Endothelial cell of umbilical vein (primary cell): ENCODE data around the gene USF3. TPM values are rescaled to one million over a fixed set of nuclear protein-coding genes. Genes with fewer than 3 reads are reported as not detected.

Experiments
- BruUV-seq: library from RNA; stranded (reverse); fragments of 400-500 nt; replicated peaks from 2 replicates; lab custom pipeline; 2021; lab: Mats Ljungman, UMichigan
- CTCF ChIA-PET: fragments of 300-600, 350-600 bp; sonication (Branson Sonifier 250); formaldehyde crosslinking; loops from one replicate; lab custom pipeline; 2021; ENCODE audit warnings: antibody characterized with exemption, inconsistent platforms; lab: Charles Lee
- POLR2A ChIA-PET: fragments of 300-600, 350-600 bp; sonication (Branson Sonifier 250); formaldehyde crosslinking; loops from one replicate; lab custom pipeline; 2021; ENCODE audit warnings: antibody characterized with exemption, inconsistent platforms; lab: Charles Lee
- DNase-seq: peaks from one replicate; pipeline ENCODE4 v3.0.0-alpha.2; 2011; ENCODE audit warnings: low read depth, low spot score
- FAIRE-seq: peaks from 2 replicates; lab custom pipeline; 2011; peaks lifted over from hg19 to GRCh38; lab: Jason Lieb, UNC
- H2AFZ ChIP-seq: 2 replicates; pipeline ENCODE4 v1.6.0; 2012; ENCODE audit warnings: low read depth, low read length, control low read depth, inconsistent platforms
- H3K27ac ChIP-seq: 2 replicates; pipeline ENCODE4 v1.5.1; 2011; ENCODE audit warnings: low read depth, mild to moderate bottlenecking, control low read depth, low read length, moderate library complexity; ENCODE audit not compliant: insufficient read depth
- H3K27me3 ChIP-seq, 2 experiments: 2 replicates each; pipeline versions ENCODE4 v1.6.0 to v1.6.1; 2011; ENCODE audit warnings: low read length in 2 of 2, mixed read lengths in 1 of 2; ENCODE audit not compliant: control insufficient read depth in 2 of 2, insufficient read depth in 2 of 2
- H3K36me3 ChIP-seq, 2 experiments: 2 replicates in 1 of 2; 3 replicates in 1 of 2; pipeline ENCODE4 v1.5.1; 2011; ENCODE audit warnings: low read length in 2 of 2, mild to moderate bottlenecking in 1 of 2, moderate library complexity in 1 of 2; ENCODE audit not compliant: control insufficient read depth in 2 of 2, insufficient read depth in 2 of 2; ENCODE audit errors: extremely low read depth in 1 of 2
- H3K4me1 ChIP-seq: 3 replicates; pipeline ENCODE4 v1.5.1; 2011; ENCODE audit warnings: mild to moderate bottlenecking, low read length; ENCODE audit not compliant: control insufficient read depth, insufficient read depth; ENCODE audit errors: extremely low read depth
- H3K4me2 ChIP-seq: 2 replicates; pipeline ENCODE4 v1.6.1; 2011; ENCODE audit warnings: low read length, control low read depth, mixed read lengths; ENCODE audit not compliant: insufficient read depth
- H3K4me3 ChIP-seq, 3 experiments: fragments of 200-600 bp in 1 of 3; sonication (generic), shearing (Covaris generic) in 1 of 3; replicated peaks in 1 of 3; 2 replicates each; pipeline ENCODE4 v1.5.1; 2011 to 2016; ENCODE audit warnings: control low read depth in 3 of 3, low read length in 3 of 3, mild to moderate bottlenecking in 2 of 3, inconsistent platforms in 1 of 3, low read depth in 1 of 3, moderate library complexity in 1 of 3; ENCODE audit not compliant: insufficient read depth in 1 of 3
- H3K79me2 ChIP-seq: 2 replicates; pipeline ENCODE4 v1.6.0; 2012; ENCODE audit warnings: low read length, inconsistent platforms; ENCODE audit not compliant: control insufficient read depth, insufficient read depth
- H3K9ac ChIP-seq: replicated peaks from 2 replicates; pipeline ENCODE3; 2011; ENCODE audit warnings: low read length, control low read depth; ENCODE audit not compliant: insufficient read depth; ENCODE audit errors: extremely low read depth
- H3K9me1 ChIP-seq: replicated peaks from 3 replicates; pipeline ENCODE4 v1.6.0; 2011; ENCODE audit warnings: mild to moderate bottlenecking, low read length; ENCODE audit not compliant: control insufficient read depth, insufficient read depth; ENCODE audit errors: extremely low read depth
- H3K9me3 ChIP-seq: replicated peaks from 2 replicates; pipeline ENCODE4 v1.5.1; 2012; ENCODE audit warnings: low read length, inconsistent platforms; ENCODE audit not compliant: control insufficient read depth, insufficient read depth
- H4K20me1 ChIP-seq: replicated peaks from 2 replicates; pipeline ENCODE3; 2011; ENCODE audit warnings: mild to moderate bottlenecking, low read length; ENCODE audit not compliant: control insufficient read depth, insufficient read depth; ENCODE audit errors: extremely low read depth
- CTCF ChIP-seq, 2 donors: IDR thresholded peaks; 1 replicate in 1 of 2; 2 replicates in 1 of 2; pipeline ENCODE4 v1.5.1; 2011; ENCODE audit warnings: low read length in 2 of 2, mild to moderate bottlenecking in 2 of 2, moderate library complexity in 2 of 2, control low read depth in 1 of 2, inconsistent platforms in 1 of 2, low read depth in 1 of 2; ENCODE audit not compliant: insufficient read depth in 1 of 2; ENCODE audit errors: extremely low read depth in 1 of 2
- GATA2 ChIP-seq: IDR thresholded peaks from 2 replicates; pipeline ENCODE4 v1.7.0; 2011; ENCODE audit warnings: low read depth, mild to moderate bottlenecking, moderate library complexity, mixed read lengths, low read length; ENCODE audit not compliant: insufficient read length, insufficient read depth
- MAX ChIP-seq: IDR thresholded peaks from 2 replicates; pipeline ENCODE4 v1.6.1; 2011; ENCODE audit not compliant: insufficient read depth, insufficient read length
- MYC ChIP-seq: IDR thresholded peaks from one replicate; pipeline ENCODE4 v1.6.1; 2011; ENCODE audit warnings: mild to moderate bottlenecking, low read depth, low read length
- POLR2A ChIP-seq: IDR thresholded peaks from 2 replicates; pipeline ENCODE4 v1.6.1; 2012; ENCODE audit warnings: low read depth, mild to moderate bottlenecking, control low read depth, low read length
- POLR2AphosphoS5 ChIP-seq: IDR thresholded peaks from 2 replicates; pipeline ENCODE4 v1.6.1; 2012; ENCODE audit warnings: low read depth, mild to moderate bottlenecking, control low read depth, low read length, moderate library complexity; ENCODE audit not compliant: insufficient read depth
- dilution Hi-C: fragments of 300-500 bp; cut with MboI; formaldehyde crosslinking; loops from one replicate; pipeline ENCODE4 v1.15.0; 2019; ENCODE audit warnings: low sequenced_read_pairs; ENCODE audit not compliant: extremely low pct_ligation_motif_present
- intact Hi-C: fragments of 100-400 bp; cut with micrococcal nuclease; formaldehyde crosslinking; loops from one replicate; pipeline ENCODE4 v1.10.0; 2022
- polyA plus RNA-seq, 4 experiments: library from polyadenylated mRNA; depleted of rRNA in 3 of 4; stranded (reverse) in 3 of 4; unstranded in 1 of 4; fragments of >200 nt; gene quantifications; 2 replicates each; pipeline versions ENCODE4 v1.2.1 to v1.2.3, GENCODE V29; 2011 to 2012; ENCODE audit warnings: missing spikeins in 1 of 4
- total RNA-seq: library from RNA; stranded (reverse); gene quantifications from 2 replicates; pipeline ENCODE4 v1.2.3, GENCODE V29; 2021

The USF3 gene
- total and polyA plus RNA-seq, 2 donors (not counting 3 experiments of a cell fraction or from before 2014, with no cell fraction given), result 7.0 to 10.5 TPM

GRCh38 chr3:113719758-113720157, 23.3 kb upstream of the USF3 start:
- ChIA-PET CTCF (interaction anchor here (1.2 kb wide), 1 partner anchor 17 kb away, joined by 6 read pairs; no protein-coding TSS in a partner anchor), POLR2A (no interaction called here)
- Histone ChIP-seq H3K79me2 (peaks cover 14% of the 10 kb centered on the region), H3K36me3 (peaks cover 3 to 25% of the 10 kb centered on the region in 2 experiments), H3K27ac (no peak overlapping the region), H3K4me2 (no peak overlapping the region), H3K9ac (no peak overlapping the region), H4K20me1 (peaks cover 2% of the 10 kb centered on the region), H2AFZ (no peak overlapping the region), H3K9me1 (no peaks in the 10 kb centered on the region), H3K9me3 (no peaks in the 10 kb centered on the region), H3K4me3 (no peak overlapping the region), H3K4me1 (no peaks in the 10 kb centered on the region), H3K27me3 (no peaks in the 10 kb centered on the region)
- dilution Hi-C loops (no loop called here), intact Hi-C loops (no loop called here)
- TF ChIP-seq MAX, result no peak
- TF ChIP-seq CTCF (IDR thresholded peaks at IDR 0.05; ENCODE audit: extremely low read depth in 1 of 2, insufficient read depth in 1 of 2, low read depth in 1 of 2, low read length in 2 of 2), result no peak
- no peak for TF ChIP-seq GATA2
- TF ChIP-seq MYC, result no peak
- TF ChIP-seq POLR2A, result no peak
- no peak for TF ChIP-seq POLR2AphosphoS5
- DNase-seq (no peak), FAIRE-seq (no peak)
- BruUV-seq, result no TSS peak

- ChIA-PET CTCF (no interaction called here), POLR2A (no interaction called here)
- no peak overlapping the region for H3K27ac ChIP-seq
- H3K79me2 ChIP-seq, result peaks cover 10% of the 10 kb centered on the region
- H3K9me3 ChIP-seq, result no peaks in the 10 kb centered on the region
- H4K20me1 ChIP-seq, result peaks cover 2% of the 10 kb centered on the region
- H3K4me3 ChIP-seq, result no peak overlapping the region
- no peak for FAIRE-seq
- no peak overlapping the region for H2AFZ ChIP-seq
- peaks cover 3 to 25% of the 10 kb centered on the region in 2 experiments for H3K36me3 ChIP-seq
- H3K27me3 ChIP-seq, result no peaks in the 10 kb centered on the region
- no peak overlapping the region for H3K9ac ChIP-seq
- BruUV-seq, result TSS peak; percentile 8
- dilution Hi-C loops (no loop called here), intact Hi-C loops (no loop called here)
- no peak overlapping the region for H3K4me2 ChIP-seq
- no peak for DNase-seq
- TF ChIP-seq POLR2AphosphoS5, result no peak
- no peak for TF ChIP-seq CTCF (IDR thresholded peaks at IDR 0.05; ENCODE audit: extremely low read depth in 1 of 2, insufficient read depth in 1 of 2, low read depth in 1 of 2, low read length in 2 of 2)
- H3K4me1 ChIP-seq, result no peaks in the 10 kb centered on the region
- H3K9me1 ChIP-seq, result no peaks in the 10 kb centered on the region
Observed at GRCh38 chr3:113719294-113719693, 22.9 kb upstream of the USF3 start.
